ENCODE data around the gene EPHA6.

Gene EPHA6

GRCh38 chr3:97241417-97241816 is 427.0 kb downstream of the EPHA6 start:
- TF ChIP-seq CTCF (conservative IDR thresholded peaks at IDR 0.05; ENCODE audit: low read length), result no peak
- H3K4me3 ChIP-seq (ENCODE audit: low read length), result no peak overlapping the region
- no peak for DNase-seq (ENCODE audit: low read depth)

- H3K4me3 ChIP-seq (ENCODE audit: low read length), result no peak overlapping the region
- no peak for DNase-seq (ENCODE audit: low read depth)
- TF ChIP-seq CTCF (conservative IDR thresholded peaks at IDR 0.05; ENCODE audit: low read length), result no peak
These were observed 431.0 kb downstream of the EPHA6 start for GRCh38 chr3:97245201-97245910.

GRCh38 chr3:97256060-97256459 is 441.7 kb downstream of the EPHA6 start:
- 0 out of 2 replicates have a peak, but pooled peaks have one; percentile 16 for TF ChIP-seq CTCF (conservative IDR thresholded peaks at IDR 0.05; ENCODE audit: low read length)
- H3K4me3 ChIP-seq (ENCODE audit: low read length), result no peak overlapping the region
- no peak for DNase-seq (ENCODE audit: low read depth)

GRCh38 chr3:97257942-97258697 is 443.7 kb downstream of the EPHA6 start:
- no peak overlapping the region for H3K4me3 ChIP-seq (ENCODE audit: low read length)
- DNase-seq (ENCODE audit: low read depth), result no peak
- TF ChIP-seq CTCF (conservative IDR thresholded peaks at IDR 0.05; ENCODE audit: low read length), result no peak

GRCh38 chr3:97259263-97259662 is 444.9 kb downstream of the EPHA6 start:
- DNase-seq (ENCODE audit: low read depth), result no peak
- no peak for TF ChIP-seq CTCF (conservative IDR thresholded peaks at IDR 0.05; ENCODE audit: low read length)

GRCh38 chr3:97264180-97264579 is 449.8 kb downstream of the EPHA6 start:
- H3K4me3 ChIP-seq (ENCODE audit: low read length), result no peak overlapping the region
- no peak for DNase-seq (ENCODE audit: low read depth)
- TF ChIP-seq CTCF (conservative IDR thresholded peaks at IDR 0.05; ENCODE audit: low read length), result no peak

More at GRCh38 chr3:97259263-97259662, 444.9 kb downstream of the EPHA6 start:
- no peak overlapping the region for H3K4me3 ChIP-seq (ENCODE audit: low read length)
